Measurements from ENCODE around the gene DBF4B. TPM values are rescaled to one million over a fixed set of nuclear protein-coding genes. Genes with fewer than 3 reads are reported as not detected.

DBF4B gene
- total and polyA plus RNA-seq, 7 donors = 0.60 to 7.8 (median 4.6) TPM

- TF ChIP-seq EP300 (IDR thresholded peaks at IDR 0.05) = no peak
- no peak for TF ChIP-seq POLR2A (IDR thresholded peaks at IDR 0.05)
- no peak for TF ChIP-seq POLR2AphosphoS5 (IDR thresholded peaks at IDR 0.05)
- no peak for TF ChIP-seq CTCF (IDR thresholded peaks at IDR 0.05)
Observed at GRCh38 chr17:44733753-44734152, 25.3 kb downstream of the DBF4B start.

GRCh38 chr17:44734272-44734671, 25.8 kb downstream of the DBF4B start:
- no peak for DNase-seq
- no peaks in the 10 kb centered on the region for H3K4me1 ChIP-seq
- TF ChIP-seq POLR2AphosphoS5 (IDR thresholded peaks at IDR 0.05) (no peak), EP300 (IDR thresholded peaks at IDR 0.05) (no peak), CTCF (IDR thresholded peaks at IDR 0.05) (no peak), POLR2A (IDR thresholded peaks at IDR 0.05) (no peak)

More at GRCh38 chr17:44733753-44734152, 25.3 kb downstream of the DBF4B start:
- Histone ChIP-seq H3K27ac (no peak overlapping the region), H3K36me3 (peaks cover 0 to 18% (median 0%) of the 10 kb centered on the region in 4 donors), H3K4me1 (no peaks in the 10 kb centered on the region), H3K9me3 (no peaks in the 10 kb centered on the region), H3K27me3 (no peaks in the 10 kb centered on the region), H3K4me3 (no peak overlapping the region)
- 83 to 87% methylated on average over 5 of the region's 5 CpGs for WGBS, 2 donors
- intact Hi-C loops (cut with DNase I) = no loop called here
- no peak for DNase-seq

GRCh38 chr17:44736551-44737240, 28.2 kb downstream of the DBF4B start:
- Histone ChIP-seq H3K36me3 (peaks cover 0 to 18% (median 0%) of the 10 kb centered on the region in 4 donors), H3K4me1 (no peaks in the 10 kb centered on the region), H3K4me3 (no peak overlapping the region), H3K9me3 (no peaks in the 10 kb centered on the region), H3K27ac (no peak overlapping the region), H3K27me3 (no peaks in the 10 kb centered on the region)
- intact Hi-C loops (cut with DNase I) = no loop called here
- TF ChIP-seq POLR2A (IDR thresholded peaks at IDR 0.05) (no peak), CTCF (IDR thresholded peaks at IDR 0.05) (no peak), POLR2AphosphoS5 (IDR thresholded peaks at IDR 0.05) (no peak), EP300 (IDR thresholded peaks at IDR 0.05) (no peak)
- WGBS, 2 donors = 93 to 94% methylated on average over 12 of the region's 12 CpGs
- no peak for DNase-seq

More at GRCh38 chr17:44734272-44734671, 25.8 kb downstream of the DBF4B start:
- no peaks in the 10 kb centered on the region for H3K27me3 ChIP-seq
- no peak overlapping the region for H3K27ac ChIP-seq
- 86 to 91% methylated on average over 2 of the region's 2 CpGs for WGBS, 2 donors
- no peaks in the 10 kb centered on the region for H3K9me3 ChIP-seq
- intact Hi-C loops (cut with DNase I) = no loop called here
- no peak overlapping the region for H3K4me3 ChIP-seq
- peaks cover 0 to 19% (median 0%) of the 10 kb centered on the region in 4 donors for H3K36me3 ChIP-seq

GRCh38 chr17:44738214-44738906, 29.9 kb downstream of the DBF4B start:
- intact Hi-C loops (cut with DNase I) = no loop called here
- TF ChIP-seq EP300 (IDR thresholded peaks at IDR 0.05) (no peak), POLR2A (IDR thresholded peaks at IDR 0.05) (no peak), CTCF (IDR thresholded peaks at IDR 0.05) (no peak), POLR2AphosphoS5 (IDR thresholded peaks at IDR 0.05) (no peak)
- Histone ChIP-seq H3K9me3 (no peaks in the 10 kb centered on the region), H3K4me1 (no peaks in the 10 kb centered on the region), H3K27me3 (no peaks in the 10 kb centered on the region), H3K27ac (no peak overlapping the region), H3K36me3 (peaks cover 0 to 19% (median 0%) of the 10 kb centered on the region in 4 donors), H3K4me3 (no peak overlapping the region)
- WGBS, 2 donors = 84 to 96% methylated on average over 3 of the region's 3 CpGs
- no peak for DNase-seq

All from sigmoid colon (tissue), 7 donors.